MG63 (cell line): ENCODE measurements around the gene TFCP2. TPM values are rescaled to one million over a fixed set of nuclear protein-coding genes. Genes with fewer than 3 reads are reported as not detected.
A peak's percentile ranks its signal among the peaks of the same experiment; 100 is the strongest.

Source experiments
- DNase-seq: peaks from one replicate; pipeline ENCODE4 v3.0.0-alpha.2; 2020
- H3K27me3 ChIP-seq: fragments of 250-450 bp; sonication (Bioruptor Pico); 2 replicates; pipeline ENCODE4 v1.5.1; 2020; ENCODE audit warnings: mild to moderate bottlenecking, moderate library complexity
- H3K36me3 ChIP-seq: fragments of 250-450 bp; sonication (Bioruptor Pico); 2 replicates; pipeline ENCODE4 v1.5.1; 2020; ENCODE audit warnings: mild to moderate bottlenecking, moderate library complexity
- H3K4me3 ChIP-seq: fragments of 250-450 bp; sonication (Bioruptor Pico); 2 replicates; pipeline ENCODE4 v1.5.1; 2020; ENCODE audit warnings: mild to moderate bottlenecking, moderate library complexity
- H3K9me3 ChIP-seq: fragments of 250-450 bp; sonication (Bioruptor Pico); 2 replicates; pipeline ENCODE4 v1.5.1; 2020; ENCODE audit warnings: mild to moderate bottlenecking, moderate library complexity
- total RNA-seq: library from RNA; depleted of rRNA; stranded (reverse); fragments of >200 nt; shearing (Covaris generic); gene quantifications from 2 replicates; pipeline ENCODE4 v1.2.3, GENCODE V29; 2014; ENCODE audit warnings: low replicate concordance

TFCP2 gene
- total RNA-seq, 1 experiment from 2014 or later = 13.0 TPM

DNA sequence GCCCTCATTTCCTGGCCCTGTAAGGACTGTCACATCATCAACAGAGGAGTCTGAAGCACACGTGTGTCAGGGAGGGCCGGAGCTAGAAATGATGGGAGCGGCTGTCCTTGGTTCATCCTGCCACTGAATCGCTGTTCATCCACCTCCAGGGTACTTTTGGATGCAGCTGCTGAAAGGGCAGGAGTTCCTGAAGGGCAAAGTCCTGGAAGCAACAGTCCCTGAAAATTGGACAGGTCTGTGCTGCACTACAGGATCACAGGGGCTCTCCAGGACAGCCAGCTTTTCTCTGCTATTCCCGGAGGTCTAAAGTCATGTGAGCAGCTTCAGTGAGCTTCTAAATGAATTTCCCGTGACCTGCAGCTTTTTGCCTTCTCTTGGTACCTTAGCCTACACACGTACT lies 27.2 kb upstream of the TFCP2 start:
- no peak overlapping the region for H3K4me3 ChIP-seq

GRCh38 chr12:51199366-51199945 lies 26.5 kb upstream of the TFCP2 start:
- H3K36me3 ChIP-seq = no peaks in the 10 kb centered on the region
- no peak for DNase-seq
- H3K9me3 ChIP-seq = no peaks in the 10 kb centered on the region
- H3K27me3 ChIP-seq = no peaks in the 10 kb centered on the region
- H3K4me3 ChIP-seq = no peak overlapping the region

More for the DNA sequence above, 27.2 kb upstream of the TFCP2 start:
- H3K27me3 ChIP-seq = no peaks in the 10 kb centered on the region
- no peaks in the 10 kb centered on the region for H3K36me3 ChIP-seq
- no peaks in the 10 kb centered on the region for H3K9me3 ChIP-seq
- no peak for DNase-seq

DNA sequence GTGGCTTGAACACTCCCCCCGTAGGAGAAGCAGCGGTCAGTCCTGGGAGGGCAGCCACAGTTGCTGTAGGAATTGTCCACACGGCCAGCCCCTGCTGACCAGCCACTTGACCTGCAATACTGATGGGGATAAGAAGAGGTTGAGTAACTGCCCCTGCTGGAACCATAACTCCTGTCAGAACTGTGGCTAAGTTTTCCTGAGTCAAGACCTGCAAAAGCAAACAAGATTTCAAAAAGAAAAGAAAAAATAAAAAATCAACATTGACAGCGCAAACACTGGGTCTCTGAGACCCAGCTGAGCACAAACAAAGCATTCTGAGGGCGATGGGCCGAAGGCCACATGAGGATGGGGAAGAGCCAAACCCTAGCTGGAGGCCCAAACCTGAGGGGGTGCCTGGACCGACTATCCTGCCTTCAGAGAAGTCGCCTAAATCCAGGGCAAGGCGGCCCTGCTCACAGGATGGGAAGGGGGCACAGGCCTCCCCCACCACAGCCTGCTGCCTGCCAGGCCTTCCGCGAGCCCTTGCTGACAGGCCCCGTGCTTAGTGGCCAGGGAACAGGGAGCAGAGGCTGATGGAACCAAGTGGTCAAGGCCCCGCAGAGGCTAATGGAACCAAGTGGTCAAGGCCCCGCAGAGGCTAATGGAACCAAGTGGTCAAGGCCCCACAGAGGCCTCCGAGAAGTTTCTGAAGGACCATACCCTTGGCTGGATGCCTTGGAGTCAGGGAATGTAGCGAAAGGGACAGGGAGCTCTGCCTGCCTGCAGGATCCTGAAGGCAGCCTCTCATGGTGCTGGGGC lies 25.8 kb upstream of the TFCP2 start:
- Histone ChIP-seq H3K27me3 (no peaks in the 10 kb centered on the region), H3K36me3 (no peaks in the 10 kb centered on the region), H3K4me3 (no peak overlapping the region), H3K9me3 (no peaks in the 10 kb centered on the region)
- no peak for DNase-seq

DNA sequence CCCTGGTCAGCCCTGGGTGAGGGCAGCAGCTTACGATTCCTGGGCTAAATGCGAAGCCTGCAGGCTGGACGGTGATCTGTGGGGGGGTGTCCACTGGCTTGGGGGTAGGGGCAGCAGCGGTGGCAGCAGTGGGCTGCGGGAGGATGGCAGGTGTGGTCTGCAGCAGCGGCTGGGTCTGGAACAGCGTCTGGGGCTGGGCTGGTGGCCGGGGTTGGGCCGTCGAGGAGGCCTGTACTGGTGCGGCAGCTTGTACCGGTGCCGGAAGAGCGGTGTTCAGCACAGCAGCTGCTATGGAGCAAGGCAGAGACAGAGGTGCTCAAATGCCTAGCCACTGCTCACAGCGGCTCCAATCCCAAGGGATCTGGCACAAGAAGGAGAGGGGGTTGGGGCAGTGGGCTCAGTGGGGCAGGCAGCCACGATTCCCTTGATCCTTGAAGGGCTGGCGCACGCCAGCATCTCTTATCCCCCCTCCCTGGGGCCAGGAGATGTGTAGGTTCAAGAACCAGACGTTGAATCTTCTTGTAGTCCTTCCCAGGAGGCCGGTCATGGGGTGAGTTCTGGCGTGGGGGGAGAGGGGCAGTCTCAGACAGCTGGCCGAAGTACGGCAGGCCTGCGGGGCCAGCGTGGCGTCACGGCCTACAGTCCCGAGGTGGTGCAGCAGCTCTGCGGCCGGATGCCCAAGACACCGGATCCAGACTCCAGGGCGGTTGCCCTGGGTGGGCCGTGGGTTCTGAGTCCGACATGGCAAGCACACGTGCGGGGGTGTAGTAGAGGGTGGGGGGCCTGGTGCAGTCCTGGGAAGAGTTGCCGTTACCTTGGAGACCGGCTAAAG lies 25.0 kb upstream of the TFCP2 start:
- Histone ChIP-seq H3K4me3 (no peak overlapping the region), H3K27me3 (no peaks in the 10 kb centered on the region), H3K9me3 (no peaks in the 10 kb centered on the region), H3K36me3 (no peaks in the 10 kb centered on the region)
- DNase-seq = no peak

DNA sequence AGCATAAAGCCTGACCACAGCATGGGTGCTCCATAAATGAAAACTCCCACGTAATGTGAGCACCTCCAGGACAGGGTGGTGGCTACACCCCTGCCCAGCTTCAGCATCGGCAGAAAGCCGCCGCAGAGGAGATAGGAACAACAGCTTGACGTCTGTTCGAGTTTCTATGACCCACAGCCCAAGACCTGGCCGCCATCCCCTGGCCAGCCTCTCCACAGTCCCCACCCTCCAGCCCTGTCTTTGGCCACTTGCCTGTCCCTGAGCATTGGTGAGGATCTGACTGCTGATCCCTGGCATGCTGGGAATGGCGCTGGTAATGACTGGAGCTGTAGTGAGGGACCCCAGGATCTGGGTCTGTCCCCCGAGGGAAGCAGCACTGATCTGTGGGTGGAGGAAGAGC lies 23.6 kb upstream of the TFCP2 start:
- Histone ChIP-seq H3K27me3 (no peaks in the 10 kb centered on the region), H3K36me3 (no peaks in the 10 kb centered on the region), H3K4me3 (no peak overlapping the region), H3K9me3 (no peaks in the 10 kb centered on the region)
- DNase-seq = no peak

DNA sequence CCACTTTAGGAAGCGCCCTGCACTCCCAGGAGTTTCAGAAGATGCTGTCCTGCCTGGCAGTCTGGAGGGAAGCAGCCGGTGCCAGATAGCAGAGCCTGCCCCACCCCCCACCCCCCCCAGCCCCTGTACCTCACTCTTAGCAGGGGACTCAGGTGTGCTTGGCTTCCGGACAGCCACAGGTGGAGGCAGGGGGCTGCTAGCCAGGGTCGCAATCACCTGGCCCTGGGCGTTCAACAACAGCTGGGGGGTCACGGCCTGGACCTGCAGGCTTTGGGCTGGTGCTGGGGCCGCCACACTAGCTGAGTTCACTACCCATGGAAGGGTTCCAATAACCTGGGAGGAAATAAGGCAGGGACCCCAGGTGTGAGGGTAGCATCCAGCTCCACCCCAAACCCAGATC lies 22.9 kb upstream of the TFCP2 start:
- H3K36me3 ChIP-seq = no peaks in the 10 kb centered on the region
- H3K9me3 ChIP-seq = no peaks in the 10 kb centered on the region
- no peak for DNase-seq
- H3K4me3 ChIP-seq = no peak overlapping the region
- H3K27me3 ChIP-seq = no peaks in the 10 kb centered on the region

DNA sequence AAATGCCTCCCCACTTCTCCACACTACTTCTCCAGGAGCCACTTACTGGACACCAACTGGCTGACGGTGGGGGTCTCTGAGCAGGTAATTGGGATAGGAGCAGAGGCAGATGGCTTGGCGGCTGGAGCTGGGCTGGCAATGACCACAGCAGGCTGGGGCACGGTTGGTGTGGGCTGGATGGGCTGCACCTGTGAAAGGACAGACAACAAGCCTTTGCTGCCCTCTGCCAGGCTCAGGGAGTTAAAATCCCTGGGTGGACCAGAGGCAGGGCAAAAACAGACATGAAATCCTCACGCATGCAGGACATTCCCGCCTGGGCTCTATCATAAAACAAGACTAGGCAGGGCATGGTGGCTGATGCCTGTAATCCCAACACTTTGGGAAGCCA lies 19.3 kb upstream of the TFCP2 start:
- H3K27me3 ChIP-seq = no peaks in the 10 kb centered on the region
- no peak for DNase-seq
- H3K9me3 ChIP-seq = no peaks in the 10 kb centered on the region
- no peaks in the 10 kb centered on the region for H3K36me3 ChIP-seq
- H3K4me3 ChIP-seq = no peak overlapping the region

- no peak for DNase-seq
- no peaks in the 10 kb centered on the region for H3K9me3 ChIP-seq
- H3K27me3 ChIP-seq = no peaks in the 10 kb centered on the region
- H3K4me3 ChIP-seq = no peak overlapping the region
- H3K36me3 ChIP-seq = no peaks in the 10 kb centered on the region
These were observed 18.8 kb upstream of the TFCP2 start for GRCh38 chr12:51191516-51192283.

GRCh38 chr12:51190820-51191219 lies 17.9 kb upstream of the TFCP2 start:
- peak; percentile 9 for DNase-seq
- H3K4me3 ChIP-seq = no peak overlapping the region
- no peaks in the 10 kb centered on the region for H3K36me3 ChIP-seq
- H3K9me3 ChIP-seq = no peaks in the 10 kb centered on the region
- no peaks in the 10 kb centered on the region for H3K27me3 ChIP-seq

- no peak for DNase-seq
- no peaks in the 10 kb centered on the region for H3K27me3 ChIP-seq
- no peaks in the 10 kb centered on the region for H3K36me3 ChIP-seq
- H3K4me3 ChIP-seq = no peak overlapping the region
- no peaks in the 10 kb centered on the region for H3K9me3 ChIP-seq
These were observed 16.9 kb upstream of the TFCP2 start for GRCh38 chr12:51189790-51190355.

- no peaks in the 10 kb centered on the region for H3K27me3 ChIP-seq
- H3K9me3 ChIP-seq = no peaks in the 10 kb centered on the region
- H3K4me3 ChIP-seq = no peak overlapping the region
- no peak for DNase-seq
- H3K36me3 ChIP-seq = no peaks in the 10 kb centered on the region
These were observed 15.6 kb upstream of the TFCP2 start for GRCh38 chr12:51188359-51189051.

DNA sequence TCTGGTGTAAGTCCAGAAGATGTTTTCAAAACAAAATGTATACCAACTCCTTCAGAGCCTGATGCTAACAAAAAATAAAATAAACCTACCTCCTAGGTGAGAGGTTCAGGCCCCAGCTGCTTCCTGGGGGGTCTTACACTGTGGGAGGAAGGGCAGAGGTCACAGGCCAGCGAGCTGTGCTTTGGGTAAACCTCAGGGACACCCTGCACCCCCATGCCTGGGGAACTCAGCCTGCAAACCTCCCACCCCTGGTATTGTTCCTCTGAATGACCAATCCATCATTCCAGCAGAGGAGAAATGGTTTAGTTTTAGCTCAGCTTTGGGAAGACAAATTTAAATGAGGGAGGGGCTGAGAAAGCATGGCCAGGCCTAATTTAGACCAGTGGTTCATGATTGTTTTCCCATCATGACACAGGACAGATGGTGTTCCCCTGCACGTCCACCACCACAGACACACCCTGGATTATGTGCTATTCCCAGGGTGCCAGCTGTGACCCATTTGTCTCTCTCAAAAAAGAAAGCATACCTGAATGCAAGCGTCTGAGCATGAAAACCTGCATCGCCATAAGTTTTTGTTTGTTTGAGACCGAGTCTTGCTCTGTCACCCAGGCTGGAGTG lies 14.5 kb upstream of the TFCP2 start:
- H3K27me3 ChIP-seq = no peaks in the 10 kb centered on the region
- no peak for DNase-seq
- H3K4me3 ChIP-seq = no peak overlapping the region
- H3K36me3 ChIP-seq = no peaks in the 10 kb centered on the region
- H3K9me3 ChIP-seq = no peaks in the 10 kb centered on the region

- Histone ChIP-seq H3K4me3 (no peak overlapping the region), H3K9me3 (no peaks in the 10 kb centered on the region), H3K27me3 (no peaks in the 10 kb centered on the region), H3K36me3 (no peaks in the 10 kb centered on the region)
- no peak for DNase-seq
These were observed 13.6 kb upstream of the TFCP2 start for GRCh38 chr12:51186465-51187085.

DNA sequence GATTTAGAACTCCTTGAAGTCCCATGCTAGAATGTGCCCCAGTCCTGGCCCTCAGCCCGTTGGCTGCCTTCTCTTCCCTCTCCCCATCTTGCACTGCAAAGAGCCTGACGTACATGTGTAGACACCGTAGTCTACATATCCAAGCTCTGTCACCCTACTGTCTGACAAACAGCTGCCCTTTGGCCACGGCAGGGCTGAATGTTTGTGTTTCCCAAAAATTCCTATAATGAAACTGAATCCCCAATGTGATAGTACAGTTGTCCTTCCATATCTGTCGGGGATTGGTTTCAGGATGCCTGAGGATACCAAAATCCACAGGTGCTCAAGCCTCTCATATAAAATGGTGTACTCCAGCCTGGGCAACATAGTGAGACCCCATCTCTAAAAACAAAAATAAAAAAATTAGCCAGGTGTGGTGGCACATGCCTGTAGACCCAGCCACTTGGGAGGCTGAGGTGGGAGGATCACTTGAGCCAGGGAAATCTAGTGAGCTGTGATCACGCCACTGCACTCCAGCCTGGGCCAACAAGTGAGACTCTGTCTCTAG lies 12.3 kb upstream of the TFCP2 start:
- H3K27me3 ChIP-seq = no peaks in the 10 kb centered on the region
- no peaks in the 10 kb centered on the region for H3K36me3 ChIP-seq
- no peak overlapping the region for H3K4me3 ChIP-seq
- DNase-seq = no peak
- no peaks in the 10 kb centered on the region for H3K9me3 ChIP-seq

DNA sequence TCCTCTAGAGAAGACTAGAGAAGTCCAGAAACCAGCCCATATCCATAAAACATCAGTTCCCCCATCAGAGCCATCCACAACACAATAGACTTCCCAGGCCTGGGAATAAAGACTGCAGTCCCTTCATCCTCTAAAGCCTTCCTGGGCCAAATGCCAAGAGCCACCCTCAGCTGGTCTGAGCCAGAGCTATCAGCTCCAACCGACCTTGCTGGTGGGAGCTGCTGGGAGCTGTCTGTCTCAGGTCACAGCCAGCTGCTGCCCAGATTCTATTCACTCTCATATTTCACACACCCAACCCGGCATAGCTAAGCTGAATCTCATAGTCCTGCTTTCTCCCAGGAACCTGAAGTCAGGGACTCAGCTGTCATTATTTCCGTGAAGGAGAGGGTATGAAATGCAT lies 10.9 kb upstream of the TFCP2 start:
- peak; percentile 31 for DNase-seq

More for the DNA sequence above, 10.9 kb upstream of the TFCP2 start:
- Histone ChIP-seq H3K9me3 (no peaks in the 10 kb centered on the region), H3K36me3 (no peaks in the 10 kb centered on the region), H3K4me3 (no peak overlapping the region), H3K27me3 (no peaks in the 10 kb centered on the region)
